PC-9 (cell line): ENCODE data around the gene ATP2B2.

ENCODE experiments used
- CTCF ChIP-seq: fragments of 200-600 bp; sonication (generic); conservative IDR thresholded peaks from 2 replicates; pipeline ENCODE4 v1.6.1; 2017; ENCODE audit warnings: mixed run types, antibody characterized with exemption, mild to moderate bottlenecking, moderate library complexity
- EZH2 ChIP-seq: fragments of 200-600 bp; sonication (generic); IDR thresholded peaks from 2 replicates; pipeline ENCODE4 v1.8.0; 2017; ENCODE audit warnings: antibody characterized with exemption, low read depth

GRCh38 chr3:10334042-10334441 lies 171.3 kb downstream of the ATP2B2 start:
- TF ChIP-seq EZH2 (no peak), CTCF (no peak)
